Measurements from ENCODE around the gene NCK1. TPM values are rescaled to one million over a fixed set of nuclear protein-coding genes. Genes with fewer than 3 reads are reported as not detected.
A peak's percentile ranks its signal among the peaks of the same experiment; 100 is the strongest.

The NCK1 gene
- total and polyA plus RNA-seq, 2 of the 13 experiments (the other 11 are each of a cell fraction or from before 2014, with no cell fraction given) = 14.7 to 30.4 TPM

DNA sequence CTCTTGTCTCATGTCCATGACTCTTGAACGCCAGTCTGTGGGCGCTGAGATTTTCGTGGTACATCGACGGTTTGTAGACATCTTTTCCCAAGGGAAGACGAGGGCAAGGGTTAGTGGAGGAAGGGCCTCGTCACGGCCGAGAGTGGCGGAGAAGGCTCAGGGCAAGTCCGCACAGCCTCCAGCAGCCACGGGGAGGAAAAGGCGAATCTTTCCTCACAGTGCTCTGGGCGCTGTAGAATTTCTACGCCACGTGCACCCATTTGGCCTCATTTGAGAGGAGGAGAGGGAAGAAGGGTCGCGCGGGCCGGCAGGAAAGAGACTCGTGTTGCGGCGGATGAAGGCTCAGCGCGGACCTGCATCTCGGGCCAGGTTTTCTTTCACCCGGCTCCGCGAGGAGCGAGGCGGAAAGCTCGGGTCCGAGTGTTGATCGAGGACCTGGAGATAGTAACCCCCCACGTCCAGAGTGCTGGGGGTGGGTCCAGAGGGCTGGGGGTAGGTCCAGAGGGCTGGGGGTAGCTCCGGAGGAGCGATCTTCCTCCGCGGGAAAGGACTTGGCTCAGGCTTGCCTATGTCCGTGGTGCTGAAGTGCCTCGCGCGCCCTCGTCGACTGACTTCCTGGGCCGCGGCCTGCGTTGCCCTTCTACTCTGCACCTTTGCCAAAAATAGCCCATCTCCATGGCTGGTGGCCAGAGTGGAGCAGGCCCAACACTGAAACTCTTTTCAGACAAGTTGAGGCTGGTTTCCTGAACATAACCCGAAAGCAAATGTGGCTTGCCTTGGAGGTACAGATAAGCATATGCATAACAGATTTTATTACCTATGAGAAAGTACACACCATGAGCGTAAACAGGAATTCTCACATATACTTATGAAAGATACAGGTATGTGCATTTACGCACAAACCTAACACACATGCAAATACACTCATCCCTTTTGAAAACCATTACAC is 42.0 kb upstream of the NCK1 start (continued):
- TF ChIP-seq, protein P1, sequence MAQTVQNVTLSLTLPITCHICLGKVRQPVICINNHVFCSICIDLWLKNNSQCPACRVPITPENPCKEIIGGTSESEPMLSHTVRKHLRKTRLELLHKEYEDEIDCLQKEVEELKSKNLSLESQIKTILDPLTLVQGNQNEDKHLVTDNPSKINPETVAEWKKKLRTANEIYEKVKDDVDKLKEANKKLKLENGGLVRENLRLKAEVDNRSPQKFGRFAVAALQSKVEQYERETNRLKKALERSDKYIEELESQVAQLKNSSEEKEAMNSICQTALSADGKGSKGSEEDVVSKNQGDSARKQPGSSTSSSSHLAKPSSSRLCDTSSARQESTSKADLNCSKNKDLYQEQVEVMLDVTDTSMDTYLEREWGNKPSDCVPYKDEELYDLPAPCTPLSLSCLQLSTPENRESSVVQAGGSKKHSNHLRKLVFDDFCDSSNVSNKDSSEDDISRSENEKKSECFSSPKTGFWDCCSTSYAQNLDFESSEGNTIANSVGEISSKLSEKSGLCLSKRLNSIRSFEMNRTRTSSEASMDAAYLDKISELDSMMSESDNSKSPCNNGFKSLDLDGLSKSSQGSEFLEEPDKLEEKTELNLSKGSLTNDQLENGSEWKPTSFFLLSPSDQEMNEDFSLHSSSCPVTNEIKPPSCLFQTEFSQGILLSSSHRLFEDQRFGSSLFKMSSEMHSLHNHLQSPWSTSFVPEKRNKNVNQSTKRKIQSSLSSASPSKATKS (CRISPR knock-in tag; IDR thresholded peaks at IDR 0.05) = no peak
- TF ChIP-seq, protein P2, sequence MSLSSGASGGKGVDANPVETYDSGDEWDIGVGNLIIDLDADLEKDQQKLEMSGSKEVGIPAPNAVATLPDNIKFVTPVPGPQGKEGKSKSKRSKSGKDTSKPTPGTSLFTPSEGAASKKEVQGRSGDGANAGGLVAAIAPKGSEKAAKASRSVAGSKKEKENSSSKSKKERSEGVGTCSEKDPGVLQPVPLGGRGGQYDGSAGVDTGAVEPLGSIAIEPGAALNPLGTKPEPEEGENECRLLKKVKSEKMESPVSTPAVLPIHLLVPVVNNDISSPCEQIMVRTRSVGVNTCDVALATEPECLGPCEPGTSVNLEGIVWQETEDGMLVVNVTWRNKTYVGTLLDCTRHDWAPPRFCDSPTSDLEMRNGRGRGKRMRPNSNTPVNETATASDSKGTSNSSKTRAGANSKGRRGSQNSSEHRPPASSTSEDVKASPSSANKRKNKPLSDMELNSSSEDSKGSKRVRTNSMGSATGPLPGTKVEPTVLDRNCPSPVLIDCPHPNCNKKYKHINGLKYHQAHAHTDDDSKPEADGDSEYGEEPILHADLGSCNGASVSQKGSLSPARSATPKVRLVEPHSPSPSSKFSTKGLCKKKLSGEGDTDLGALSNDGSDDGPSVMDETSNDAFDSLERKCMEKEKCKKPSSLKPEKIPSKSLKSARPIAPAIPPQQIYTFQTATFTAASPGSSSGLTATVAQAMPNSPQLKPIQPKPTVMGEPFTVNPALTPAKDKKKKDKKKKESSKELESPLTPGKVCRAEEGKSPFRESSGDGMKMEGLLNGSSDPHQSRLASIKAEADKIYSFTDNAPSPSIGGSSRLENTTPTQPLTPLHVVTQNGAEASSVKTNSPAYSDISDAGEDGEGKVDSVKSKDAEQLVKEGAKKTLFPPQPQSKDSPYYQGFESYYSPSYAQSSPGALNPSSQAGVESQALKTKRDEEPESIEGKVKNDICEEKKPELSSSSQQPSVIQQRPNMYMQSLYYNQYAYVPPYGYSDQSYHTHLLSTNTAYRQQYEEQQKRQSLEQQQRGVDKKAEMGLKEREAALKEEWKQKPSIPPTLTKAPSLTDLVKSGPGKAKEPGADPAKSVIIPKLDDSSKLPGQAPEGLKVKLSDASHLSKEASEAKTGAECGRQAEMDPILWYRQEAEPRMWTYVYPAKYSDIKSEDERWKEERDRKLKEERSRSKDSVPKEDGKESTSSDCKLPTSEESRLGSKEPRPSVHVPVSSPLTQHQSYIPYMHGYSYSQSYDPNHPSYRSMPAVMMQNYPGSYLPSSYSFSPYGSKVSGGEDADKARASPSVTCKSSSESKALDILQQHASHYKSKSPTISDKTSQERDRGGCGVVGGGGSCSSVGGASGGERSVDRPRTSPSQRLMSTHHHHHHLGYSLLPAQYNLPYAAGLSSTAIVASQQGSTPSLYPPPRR (CRISPR knock-in tag; IDR thresholded peaks at IDR 0.05; ENCODE audit: borderline replicate concordance) = 0 out of 2 replicates have a peak, but pooled peaks have one; percentile 21
- no peak for TF ChIP-seq ZNF766 (CRISPR knock-in tag; IDR thresholded peaks at IDR 0.05; ENCODE audit: borderline replicate concordance)
- no peak for TF ChIP-seq NAIF1 (CRISPR knock-in tag; IDR thresholded peaks at IDR 0.05; ENCODE audit: borderline replicate concordance)
- no peak for TF ChIP-seq FLYWCH1 (CRISPR knock-in tag; IDR thresholded peaks at IDR 0.05)
- 0 out of 2 replicates have a peak, but pooled peaks have one; percentile 70 for TF ChIP-seq ZNF230 (CRISPR knock-in tag; IDR thresholded peaks at IDR 0.05)
- TF ChIP-seq, protein P3, sequence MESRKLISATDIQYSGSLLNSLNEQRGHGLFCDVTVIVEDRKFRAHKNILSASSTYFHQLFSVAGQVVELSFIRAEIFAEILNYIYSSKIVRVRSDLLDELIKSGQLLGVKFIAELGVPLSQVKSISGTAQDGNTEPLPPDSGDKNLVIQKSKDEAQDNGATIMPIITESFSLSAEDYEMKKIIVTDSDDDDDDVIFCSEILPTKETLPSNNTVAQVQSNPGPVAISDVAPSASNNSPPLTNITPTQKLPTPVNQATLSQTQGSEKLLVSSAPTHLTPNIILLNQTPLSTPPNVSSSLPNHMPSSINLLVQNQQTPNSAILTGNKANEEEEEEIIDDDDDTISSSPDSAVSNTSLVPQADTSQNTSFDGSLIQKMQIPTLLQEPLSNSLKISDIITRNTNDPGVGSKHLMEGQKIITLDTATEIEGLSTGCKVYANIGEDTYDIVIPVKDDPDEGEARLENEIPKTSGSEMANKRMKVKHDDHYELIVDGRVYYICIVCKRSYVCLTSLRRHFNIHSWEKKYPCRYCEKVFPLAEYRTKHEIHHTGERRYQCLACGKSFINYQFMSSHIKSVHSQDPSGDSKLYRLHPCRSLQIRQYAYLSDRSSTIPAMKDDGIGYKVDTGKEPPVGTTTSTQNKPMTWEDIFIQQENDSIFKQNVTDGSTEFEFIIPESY (CRISPR knock-in tag; IDR thresholded peaks at IDR 0.05) = no peak
- TF ChIP-seq TAF15 (IDR thresholded peaks at IDR 0.05; ENCODE audit: low read depth, low read length, poor library complexity, severe bottlenecking) = no peak
- peak; percentile 9; the same call in 1 of the 2 replicates for TF ChIP-seq IRF2 (CRISPR knock-in tag; IDR thresholded peaks at IDR 0.05)
- TF ChIP-seq ARID2 (CRISPR knock-in tag; IDR thresholded peaks at IDR 0.05; ENCODE audit: borderline replicate concordance) = peak; percentile 97
- peak; percentile 55; the same call in 1 of the 2 replicates for TF ChIP-seq KDM2A (CRISPR knock-in tag; IDR thresholded peaks at IDR 0.05; ENCODE audit: borderline replicate concordance, low read depth)
- TF ChIP-seq CEBPB (IDR thresholded peaks at IDR 0.05; ENCODE audit: borderline replicate concordance, low read depth, low read length) = no peak
- TF ChIP-seq ISL2 (CRISPR knock-in tag; IDR thresholded peaks at IDR 0.05) = no peak
- no peak for TF ChIP-seq ZNF792 (CRISPR knock-in tag; IDR thresholded peaks at IDR 0.05)
